GM18858 (cell line): ENCODE measurements around the gene ELF4.

Experiments
- ATAC-seq: cut with Tn5 transposase; IDR thresholded peaks from one replicate; pipeline ENCODE4 v1.9.1; 2021; ENCODE audit not compliant: unreplicated experiment

Gene ELF4

DNA sequence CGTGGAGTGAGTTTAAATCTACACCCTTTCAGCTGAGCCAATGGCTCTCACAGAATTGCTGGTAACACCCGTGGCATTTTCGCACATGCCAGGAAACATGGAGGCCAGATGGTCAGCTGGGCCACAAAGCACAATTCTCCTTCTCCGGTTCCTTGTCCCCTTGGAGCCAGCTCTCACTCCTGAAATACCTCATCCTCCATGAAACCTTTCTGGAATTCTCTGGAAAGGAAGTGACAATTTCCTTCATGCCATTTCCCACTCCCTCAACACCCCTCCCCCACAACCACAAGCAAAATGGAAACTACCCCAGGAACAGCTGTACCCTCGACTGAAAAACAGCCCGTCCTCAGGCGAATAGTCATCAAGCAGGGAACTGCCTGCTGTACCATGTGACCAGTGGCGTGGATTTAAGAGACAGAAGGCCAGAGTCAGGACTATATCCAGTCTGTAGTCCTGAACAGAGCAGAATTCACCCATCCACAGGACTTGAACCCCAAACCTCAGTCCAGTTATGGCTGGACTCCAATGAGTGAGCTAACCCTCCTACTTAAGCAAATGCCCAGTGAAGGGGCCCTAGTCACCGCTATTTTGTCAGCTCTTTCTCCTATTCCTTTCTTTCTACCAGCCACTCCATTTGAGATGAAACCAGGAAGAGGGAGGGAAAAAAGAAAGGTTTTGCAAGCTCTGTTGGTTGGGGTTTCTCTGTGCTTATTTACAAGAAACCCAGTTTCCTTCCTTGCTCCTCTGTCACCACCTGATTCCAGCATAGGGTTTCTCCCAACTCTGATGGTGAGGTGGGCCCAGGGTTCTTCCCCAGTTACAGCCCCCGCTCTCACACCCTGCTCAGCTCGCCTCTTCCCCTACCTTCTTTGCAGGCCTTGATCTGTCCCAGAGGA, 24.5 kb downstream of the ELF4 start:
- no peak for ATAC-seq

DNA sequence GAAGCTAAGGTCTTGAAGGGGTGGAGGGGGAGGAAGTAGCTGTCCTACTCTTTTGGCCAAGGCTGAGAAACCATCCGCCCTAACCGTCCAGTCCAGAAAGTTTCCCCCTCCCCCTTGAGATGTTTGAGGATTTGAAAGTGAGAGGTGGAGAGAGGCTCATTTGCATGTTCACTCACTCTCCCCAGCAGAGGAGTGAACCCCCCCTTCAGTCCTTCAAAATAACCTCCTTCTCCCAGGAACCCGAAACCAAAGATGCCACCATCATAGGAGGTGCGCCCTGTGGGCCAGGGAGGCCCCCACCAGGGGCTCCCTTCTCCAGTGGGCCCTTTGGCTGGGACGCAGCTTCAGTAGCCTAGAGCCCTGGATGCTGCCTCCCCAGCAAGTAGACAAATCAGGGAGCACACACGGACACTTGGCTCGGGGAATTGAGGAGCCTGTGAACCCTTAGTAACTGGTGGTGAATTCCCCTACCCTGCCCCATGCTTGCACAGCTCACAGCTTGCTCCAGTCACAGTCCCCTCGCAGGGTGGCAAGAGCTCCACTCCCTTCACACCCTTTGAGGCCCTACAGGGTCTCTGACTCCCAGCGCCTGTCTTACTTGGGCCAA, 25.6 kb downstream of the ELF4 start:
- ATAC-seq, result peak; percentile 26

- ATAC-seq, result peak; percentile 28
These were observed 26.5 kb downstream of the ELF4 start for GRCh38 chrX:130083656-130084382.

- no peak for ATAC-seq
These were observed 27.2 kb downstream of the ELF4 start for GRCh38 chrX:130083107-130083490.

GRCh38 chrX:130082244-130083106, 27.8 kb downstream of the ELF4 start:
- ATAC-seq, result peak; percentile 66

- no peak for ATAC-seq
These were observed 28.8 kb downstream of the ELF4 start for GRCh38 chrX:130081421-130082045.

- ATAC-seq, result no peak
These were observed 29.4 kb downstream of the ELF4 start for GRCh38 chrX:130080791-130081367.

DNA sequence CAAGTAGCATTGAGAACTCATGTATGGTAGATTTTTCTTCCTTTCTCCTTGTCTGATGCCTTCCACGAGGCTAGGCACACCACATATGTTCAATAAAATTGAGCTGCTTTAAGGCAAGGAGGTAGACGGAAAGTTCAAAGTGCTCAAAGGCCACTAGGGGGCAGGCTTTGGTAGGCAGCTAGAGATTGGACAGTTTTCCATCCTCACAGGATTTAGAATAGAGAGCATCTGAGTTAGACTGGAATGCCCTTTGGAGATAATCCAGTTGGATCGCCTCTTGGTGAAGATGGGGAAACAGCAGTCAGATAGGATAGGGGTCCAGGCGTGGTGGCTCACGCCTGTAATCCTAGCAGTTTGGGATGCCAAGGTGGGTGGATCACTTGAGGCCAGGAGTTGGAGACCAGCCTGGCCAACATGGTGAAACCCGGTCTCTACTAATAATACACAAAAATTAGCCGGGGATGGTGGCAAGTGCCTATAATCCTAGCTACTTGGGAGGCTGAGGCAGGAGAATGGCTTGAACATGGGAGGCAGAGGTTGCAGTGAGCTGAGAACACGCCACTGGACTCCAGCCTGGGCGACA, 30.4 kb downstream of the ELF4 start:
- no peak for ATAC-seq

- ATAC-seq, result no peak
These were observed 34.5 kb downstream of the ELF4 start for GRCh38 chrX:130075777-130076176.

DNA sequence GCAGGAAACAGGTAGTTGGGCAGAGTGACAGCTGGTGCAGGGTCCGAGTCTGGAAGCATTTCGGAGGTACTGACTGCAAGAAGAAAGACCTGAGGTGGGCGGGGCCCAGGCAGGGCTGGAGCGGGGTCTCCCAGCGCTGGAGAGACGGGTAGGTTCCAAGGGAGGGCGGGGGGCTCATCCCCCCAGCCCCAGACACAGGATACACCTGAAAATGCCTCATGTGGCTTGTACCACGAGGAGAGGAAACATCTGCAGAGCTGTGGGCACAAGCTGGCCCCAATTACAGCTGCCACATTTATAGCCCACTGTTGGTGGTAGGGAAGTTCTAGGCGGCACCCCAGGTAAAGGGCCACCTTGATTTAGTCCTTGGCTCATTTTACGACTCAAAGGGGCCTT, 38.0 kb downstream of the ELF4 start:
- ATAC-seq, result no peak

GRCh38 chrX:130071611-130072344, 38.5 kb downstream of the ELF4 start:
- ATAC-seq, result no peak

DNA sequence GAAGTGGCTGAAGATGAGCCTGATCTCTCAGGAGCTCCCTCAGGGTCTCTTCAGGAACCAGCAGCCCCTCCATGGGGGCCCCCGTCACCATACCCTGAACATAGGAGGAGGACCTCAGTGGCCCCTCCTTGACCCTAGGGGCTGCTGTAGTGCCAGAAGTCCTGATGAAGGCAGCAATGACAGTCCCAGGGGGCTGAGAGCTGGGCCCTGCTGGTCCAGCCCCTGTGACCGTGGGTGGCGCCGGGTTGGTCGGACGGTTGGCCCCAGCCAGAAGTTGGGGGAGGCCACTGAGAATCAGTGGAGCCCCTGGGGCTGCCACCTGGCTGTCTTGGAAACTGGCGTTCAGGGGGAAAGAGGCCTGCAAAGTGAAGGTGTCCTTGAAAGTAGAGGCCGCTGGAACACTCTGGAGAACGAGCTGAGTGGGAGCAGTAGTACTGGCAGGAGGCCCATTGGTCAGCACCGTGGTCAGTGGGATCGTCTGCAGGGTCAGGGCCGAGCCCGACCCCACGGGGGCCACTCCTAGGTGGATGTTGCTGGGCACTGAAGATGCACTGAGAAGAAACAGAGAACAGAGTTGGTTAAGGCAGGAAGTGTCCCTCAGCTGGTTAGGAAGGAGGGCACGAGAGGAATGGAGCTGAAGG, 43.2 kb downstream of the ELF4 start:
- ATAC-seq, result no peak

GRCh38 chrX:130060122-130061069, 49.9 kb downstream of the ELF4 start:
- ATAC-seq, result peak; percentile 77

GRCh38 chrX:130058652-130059051, 51.6 kb downstream of the ELF4 start:
- no peak for ATAC-seq

- ATAC-seq, result no peak
These were observed 53.1 kb downstream of the ELF4 start for GRCh38 chrX:130057209-130057608.

DNA sequence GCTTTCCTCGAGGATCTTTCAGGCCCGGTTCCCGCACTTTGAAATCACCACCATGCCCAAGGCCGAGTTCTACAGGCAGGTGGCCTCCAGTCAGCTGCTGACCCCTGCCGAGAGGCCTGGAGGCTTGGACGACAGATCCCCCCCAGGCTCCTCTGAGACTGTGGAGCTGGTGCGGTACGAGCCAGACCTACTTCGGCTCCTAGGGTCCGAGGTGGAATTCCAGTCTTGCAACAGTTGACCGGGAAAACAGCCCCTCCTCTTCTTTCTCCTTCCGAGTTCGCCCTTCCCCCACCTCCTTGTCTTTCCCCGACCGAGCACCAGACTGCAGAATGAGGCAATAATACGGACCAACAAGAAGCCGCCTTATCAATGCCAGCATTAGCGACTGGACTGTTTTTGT, 54.4 kb downstream of the ELF4 start:
- ATAC-seq, result no peak

GRCh38 chrX:130055103-130055502, 55.2 kb downstream of the ELF4 start:
- ATAC-seq, result no peak
